ENCODE results near the gene PLEKHG5. TPM values are rescaled to one million over a fixed set of nuclear protein-coding genes. Genes with fewer than 3 reads are reported as not detected.

PLEKHG5 gene
- total and polyA plus RNA-seq, 4 donors, result 2.6 to 39.3 (median 7.3) TPM

- DNase-seq, result no peak
- H3K27me3 ChIP-seq (ENCODE audit: control insufficient read depth in 1 of 2, insufficient read depth in 2 of 2, low read length in 1 of 2), result no peaks in the 10 kb centered on the region
- no peaks in the 10 kb centered on the region for H3K36me3 ChIP-seq (ENCODE audit: control insufficient read depth in 1 of 2, insufficient read depth in 2 of 2, low read length in 1 of 2)
- intact Hi-C loops (cut with DNase I), result no loop called here
- no peak overlapping the region for H3K27ac ChIP-seq (ENCODE audit: low read depth in 1 of 2, low read length in 2 of 2)
- 88% methylated on average over 10 of the region's 10 CpGs for WGBS, 2 donors
- H3K4me1 ChIP-seq (ENCODE audit: control insufficient read depth in 1 of 2, insufficient read depth in 2 of 2, low read length in 2 of 2), result no peaks in the 10 kb centered on the region
- H3K9me3 ChIP-seq (ENCODE audit: control insufficient read depth, low read length), result no peaks in the 10 kb centered on the region
- H3K4me3 ChIP-seq (ENCODE audit: low read length in 2 of 2), result no peak overlapping the region
- ATAC-seq (ENCODE audit: low FRiP score), result no peak
These were observed 19.1 kb downstream of the PLEKHG5 start for GRCh38 chr1:6472391-6472790.

GRCh38 chr1:6471970-6472368 is 19.5 kb downstream of the PLEKHG5 start:
- Histone ChIP-seq H3K4me1 (ENCODE audit: control insufficient read depth in 1 of 2, insufficient read depth in 2 of 2, low read length in 2 of 2) (no peaks in the 10 kb centered on the region), H3K27ac (ENCODE audit: low read depth in 1 of 2, low read length in 2 of 2) (no peak overlapping the region), H3K9me3 (ENCODE audit: control insufficient read depth, low read length) (no peaks in the 10 kb centered on the region), H3K27me3 (ENCODE audit: control insufficient read depth in 1 of 2, insufficient read depth in 2 of 2, low read length in 1 of 2) (no peaks in the 10 kb centered on the region), H3K36me3 (ENCODE audit: control insufficient read depth in 1 of 2, insufficient read depth in 2 of 2, low read length in 1 of 2) (no peaks in the 10 kb centered on the region), H3K4me3 (ENCODE audit: low read length in 2 of 2) (no peak overlapping the region)
- DNase-seq, result no peak
- intact Hi-C loops (cut with DNase I), result no loop called here
- 87 to 93% methylated on average over 7 of the region's 7 CpGs for WGBS, 2 donors
- ATAC-seq (ENCODE audit: low FRiP score), result no peak

DNA sequence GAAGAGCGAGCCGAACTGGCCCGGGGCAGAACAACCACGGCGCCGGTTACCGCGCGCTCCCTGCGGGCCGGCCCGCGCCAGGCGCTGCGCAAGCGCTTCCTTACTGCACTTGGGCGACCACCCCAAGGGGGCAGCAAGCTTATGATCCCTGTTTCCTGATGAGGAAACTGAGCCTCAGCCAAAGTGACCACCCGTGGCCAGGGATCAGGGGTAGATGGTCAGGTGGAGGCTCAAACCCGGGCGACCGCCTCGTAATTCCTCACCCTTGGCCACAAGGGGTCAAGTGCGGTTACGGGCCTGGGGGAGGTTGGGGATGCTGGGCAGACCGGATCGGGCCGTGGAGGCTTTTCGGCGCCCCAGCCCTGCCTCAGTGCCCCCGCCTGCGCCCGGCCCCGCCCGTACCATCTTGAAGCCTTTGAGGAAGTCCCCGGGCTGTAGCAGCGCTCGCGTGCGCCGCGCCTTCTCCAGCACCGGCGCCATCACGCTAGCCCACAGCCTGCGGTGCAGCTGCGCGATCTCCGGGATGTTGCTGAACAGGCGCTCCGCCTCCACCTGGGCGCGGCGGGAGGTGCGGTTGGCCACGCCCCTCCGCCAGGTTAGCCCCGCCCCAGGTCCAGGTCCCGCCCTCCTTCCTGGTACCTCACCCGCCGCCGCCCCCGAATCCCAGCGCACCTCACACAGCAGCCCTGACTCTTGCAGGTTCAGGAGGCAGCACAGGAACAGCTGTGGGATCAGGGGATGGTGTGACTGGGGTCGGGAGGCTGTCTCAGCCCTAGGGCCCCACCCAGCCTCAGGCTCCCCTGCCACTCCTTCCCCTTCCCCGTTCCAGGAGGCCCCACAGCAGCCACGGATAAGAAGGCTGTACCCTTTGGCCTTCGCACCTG is 20.1 kb downstream of the PLEKHG5 start:
- Histone ChIP-seq H3K4me3 (ENCODE audit: low read length in 2 of 2) (no peak overlapping the region), H3K27ac (ENCODE audit: low read depth in 1 of 2, low read length in 2 of 2) (no peak overlapping the region), H3K4me1 (ENCODE audit: control insufficient read depth in 1 of 2, insufficient read depth in 2 of 2, low read length in 2 of 2) (no peaks in the 10 kb centered on the region), H3K9me3 (ENCODE audit: control insufficient read depth, low read length) (no peaks in the 10 kb centered on the region), H3K27me3 (ENCODE audit: control insufficient read depth in 1 of 2, insufficient read depth in 2 of 2, low read length in 1 of 2) (no peaks in the 10 kb centered on the region), H3K36me3 (ENCODE audit: control insufficient read depth in 1 of 2, insufficient read depth in 2 of 2, low read length in 1 of 2) (no peaks in the 10 kb centered on the region)
- 79 to 81% methylated on average over 56 to 67 of the region's 67 CpGs for WGBS, 2 donors
- ATAC-seq (ENCODE audit: low FRiP score) (no peak), DNase-seq (no peak)
- intact Hi-C loops (cut with DNase I), result no loop called here

GRCh38 chr1:6470132-6471085 is 21.1 kb downstream of the PLEKHG5 start:
- Histone ChIP-seq H3K9me3 (ENCODE audit: control insufficient read depth, low read length) (no peaks in the 10 kb centered on the region), H3K27ac (ENCODE audit: low read depth in 1 of 2, low read length in 2 of 2) (no peak overlapping the region), H3K4me1 (ENCODE audit: control insufficient read depth in 1 of 2, insufficient read depth in 2 of 2, low read length in 2 of 2) (no peaks in the 10 kb centered on the region), H3K27me3 (ENCODE audit: control insufficient read depth in 1 of 2, insufficient read depth in 2 of 2, low read length in 1 of 2) (no peaks in the 10 kb centered on the region), H3K36me3 (ENCODE audit: control insufficient read depth in 1 of 2, insufficient read depth in 2 of 2, low read length in 1 of 2) (no peaks in the 10 kb centered on the region), H3K4me3 (ENCODE audit: low read length in 2 of 2) (no peak overlapping the region)
- DNase-seq (no peak), ATAC-seq (ENCODE audit: low FRiP score) (no peak)
- 78 to 81% methylated on average over 66 to 67 of the region's 67 CpGs for WGBS, 2 donors
- intact Hi-C loops (cut with DNase I), result no loop called here

DNA sequence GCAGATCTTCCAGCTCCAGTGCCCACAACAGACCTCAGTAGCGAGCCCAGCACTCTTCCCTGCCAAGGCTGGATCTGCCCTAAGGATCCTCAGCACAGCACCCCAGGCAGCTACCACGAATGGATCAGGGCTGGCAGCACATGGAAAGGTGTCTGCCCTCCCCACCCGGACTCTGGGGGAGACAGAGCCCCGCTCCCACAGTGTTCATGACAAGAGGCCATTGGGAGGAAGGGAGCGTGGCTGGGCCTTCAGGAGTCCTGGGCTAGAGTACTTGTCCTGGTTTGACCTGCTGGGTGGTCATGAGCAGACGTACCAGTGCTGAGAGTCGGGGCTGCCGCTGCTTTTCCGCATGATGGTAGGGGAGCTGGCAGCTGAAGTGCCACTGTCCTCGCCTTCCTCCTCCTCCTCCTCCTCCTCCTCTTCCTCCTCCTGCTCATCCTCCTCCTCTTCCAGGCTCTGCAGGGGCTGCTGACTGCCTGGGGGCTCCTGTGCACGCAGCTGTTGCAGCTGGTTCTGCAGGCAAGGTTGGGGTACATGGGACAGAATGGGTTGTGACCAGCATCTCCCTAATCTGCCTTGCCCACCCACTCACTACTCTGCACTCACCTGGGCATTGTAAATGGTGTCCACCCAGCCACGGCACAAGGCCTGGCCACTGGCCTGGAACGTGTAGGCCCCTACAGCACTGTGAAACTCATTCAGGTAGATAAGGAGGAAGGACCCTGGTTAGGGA is 22.6 kb downstream of the PLEKHG5 start:
- H3K4me3 ChIP-seq (ENCODE audit: low read length in 2 of 2), result no peak overlapping the region
- WGBS, 2 donors, result 89 to 91% methylated on average over 13 of the region's 13 CpGs
- no peak overlapping the region for H3K27ac ChIP-seq (ENCODE audit: low read depth in 1 of 2, low read length in 2 of 2)
- ATAC-seq (ENCODE audit: low FRiP score) (no peak), DNase-seq (no peak)
- no peaks in the 10 kb centered on the region for H3K27me3 ChIP-seq (ENCODE audit: control insufficient read depth in 1 of 2, insufficient read depth in 2 of 2, low read length in 1 of 2)
- intact Hi-C loops (cut with DNase I), result no loop called here
- H3K9me3 ChIP-seq (ENCODE audit: control insufficient read depth, low read length), result no peaks in the 10 kb centered on the region
- no peaks in the 10 kb centered on the region for H3K4me1 ChIP-seq (ENCODE audit: control insufficient read depth in 1 of 2, insufficient read depth in 2 of 2, low read length in 2 of 2)
- no peaks in the 10 kb centered on the region for H3K36me3 ChIP-seq (ENCODE audit: control insufficient read depth in 1 of 2, insufficient read depth in 2 of 2, low read length in 1 of 2)

DNA sequence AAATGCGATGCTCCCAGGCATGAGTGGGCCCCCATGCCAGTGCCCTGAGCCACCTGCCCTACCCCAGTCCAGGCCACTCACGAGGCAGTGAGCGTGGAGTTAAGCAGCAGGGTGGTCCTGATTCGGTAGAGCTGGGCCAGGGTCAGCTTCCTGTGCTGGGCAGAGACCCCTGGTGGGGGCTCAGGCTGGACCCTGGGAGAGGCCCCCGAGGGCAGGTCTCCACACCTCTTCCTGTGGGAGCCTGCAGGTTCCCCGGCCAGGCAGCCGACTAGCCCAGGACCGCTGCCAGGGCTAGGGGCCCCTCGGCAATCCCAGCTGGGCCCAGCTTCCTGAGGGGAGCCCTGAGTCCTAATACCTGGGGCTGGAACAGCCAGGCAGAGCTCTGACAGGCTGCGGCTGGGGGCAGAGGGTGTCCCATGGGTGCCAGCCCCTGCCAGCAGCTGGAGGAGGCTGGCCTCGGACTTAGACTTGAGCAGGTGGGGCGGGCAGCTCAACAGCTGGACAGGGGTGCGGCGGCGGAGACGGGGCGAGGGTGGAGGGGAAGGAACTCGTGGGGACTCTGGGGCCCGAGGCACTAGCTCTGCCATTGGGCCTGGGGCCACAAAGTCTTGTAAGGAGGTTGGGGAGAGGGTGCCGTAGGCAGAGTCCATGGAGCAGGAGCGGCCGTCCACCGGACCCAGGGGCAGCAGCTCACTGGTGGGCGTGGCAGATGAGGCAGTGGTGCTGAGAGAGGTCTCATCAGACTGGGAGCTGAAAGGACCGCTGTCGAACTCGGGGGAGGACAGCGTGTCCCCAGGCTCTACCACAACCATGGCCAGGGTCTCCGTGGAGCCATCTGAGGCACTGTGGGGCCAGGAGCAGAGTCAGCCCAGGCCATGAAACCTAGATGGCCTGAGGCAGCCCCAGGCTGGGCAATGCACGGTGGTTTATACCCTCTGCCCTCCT is 23.5 kb downstream of the PLEKHG5 start:
- H3K27ac ChIP-seq (ENCODE audit: low read depth in 1 of 2, low read length in 2 of 2), result no peak overlapping the region
- H3K4me3 ChIP-seq (ENCODE audit: low read length in 2 of 2), result no peak overlapping the region
- no peaks in the 10 kb centered on the region for H3K27me3 ChIP-seq (ENCODE audit: control insufficient read depth in 1 of 2, insufficient read depth in 2 of 2, low read length in 1 of 2)
- H3K36me3 ChIP-seq (ENCODE audit: control insufficient read depth in 1 of 2, insufficient read depth in 2 of 2, low read length in 1 of 2), result no peaks in the 10 kb centered on the region
- DNase-seq (no peak), ATAC-seq (ENCODE audit: low FRiP score) (no peak)
- intact Hi-C loops (cut with DNase I), result no loop called here
- no peaks in the 10 kb centered on the region for H3K9me3 ChIP-seq (ENCODE audit: control insufficient read depth, low read length)
- no peaks in the 10 kb centered on the region for H3K4me1 ChIP-seq (ENCODE audit: control insufficient read depth in 1 of 2, insufficient read depth in 2 of 2, low read length in 2 of 2)
- 94 to 96% methylated on average over 30 of the region's 30 CpGs for WGBS, 2 donors

DNA sequence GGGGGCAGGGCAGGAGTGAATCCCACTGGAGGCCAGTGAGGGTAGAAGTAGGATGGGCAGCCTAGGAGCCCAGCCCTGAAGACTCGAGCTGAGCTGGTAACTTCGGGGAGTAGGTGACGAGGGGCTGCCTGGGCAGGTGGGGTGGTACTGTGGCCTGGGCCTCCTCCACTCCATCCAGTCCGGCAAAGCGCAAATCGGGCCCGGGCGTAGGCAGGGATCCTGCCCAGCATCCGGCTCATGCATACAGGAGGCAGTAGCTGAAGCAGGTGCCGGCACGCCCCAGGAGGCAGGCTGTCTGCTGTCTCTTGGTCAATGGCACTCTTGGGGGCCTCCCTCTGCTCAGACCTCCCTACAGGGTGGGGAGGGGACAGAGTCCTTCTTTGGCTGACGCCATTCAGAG is 24.2 kb downstream of the PLEKHG5 start:
- H3K36me3 ChIP-seq (ENCODE audit: control insufficient read depth in 1 of 2, insufficient read depth in 2 of 2, low read length in 1 of 2), result no peaks in the 10 kb centered on the region
- ATAC-seq (ENCODE audit: low FRiP score) (no peak), DNase-seq (no peak)
- H3K9me3 ChIP-seq (ENCODE audit: control insufficient read depth, low read length), result no peaks in the 10 kb centered on the region
- WGBS, 2 donors, result 97 to 98% methylated on average over 11 to 12 of the region's 12 CpGs
- H3K27me3 ChIP-seq (ENCODE audit: control insufficient read depth in 1 of 2, insufficient read depth in 2 of 2, low read length in 1 of 2), result no peaks in the 10 kb centered on the region
- H3K27ac ChIP-seq (ENCODE audit: low read depth in 1 of 2, low read length in 2 of 2), result no peak overlapping the region
- H3K4me3 ChIP-seq (ENCODE audit: low read length in 2 of 2), result no peak overlapping the region
- intact Hi-C loops (cut with DNase I), result no loop called here
- H3K4me1 ChIP-seq (ENCODE audit: control insufficient read depth in 1 of 2, insufficient read depth in 2 of 2, low read length in 2 of 2), result no peaks in the 10 kb centered on the region

- Histone ChIP-seq H3K4me1 (ENCODE audit: control insufficient read depth in 1 of 2, insufficient read depth in 2 of 2, low read length in 2 of 2) (no peaks in the 10 kb centered on the region), H3K4me3 (ENCODE audit: low read length in 2 of 2) (no peak overlapping the region), H3K36me3 (ENCODE audit: control insufficient read depth in 1 of 2, insufficient read depth in 2 of 2, low read length in 1 of 2) (no peaks in the 10 kb centered on the region), H3K9me3 (ENCODE audit: control insufficient read depth, low read length) (no peaks in the 10 kb centered on the region), H3K27me3 (ENCODE audit: control insufficient read depth in 1 of 2, insufficient read depth in 2 of 2, low read length in 1 of 2) (no peaks in the 10 kb centered on the region), H3K27ac (ENCODE audit: low read depth in 1 of 2, low read length in 2 of 2) (no peak overlapping the region)
- intact Hi-C loops (cut with DNase I), result no loop called here
- WGBS, 2 donors, result 88 to 96% methylated on average over 5 of the region's 5 CpGs
- no peak for DNase-seq
- ATAC-seq (ENCODE audit: low FRiP score), result no peak
These were observed 24.7 kb downstream of the PLEKHG5 start for GRCh38 chr1:6466751-6467150.
